H9 (cell line): ENCODE data around the gene PLCG1. TPM values are rescaled to one million over a fixed set of nuclear protein-coding genes. Genes with fewer than 3 reads are reported as not detected.

Experiments
- DNase-seq: peaks from one replicate; pipeline ENCODE4 v3.0.0-alpha.2; 2017
- H2AFZ ChIP-seq: one replicate; pipeline ENCODE4 v1.6.1; 2013; ENCODE audit warnings: mild to moderate bottlenecking, low read length, control low read depth, moderate library complexity
- H2AK5ac ChIP-seq: 2 replicates; pipeline ENCODE4 v1.6.1; 2013; ENCODE audit warnings: low read length, control low read depth, mixed read lengths; ENCODE audit not compliant: insufficient read length
- H2BK120ac ChIP-seq: one replicate; pipeline ENCODE4 v1.6.1; 2013; ENCODE audit warnings: low read depth, mild to moderate bottlenecking, low read length, control low read depth, inconsistent platforms; ENCODE audit not compliant: poor library complexity, severe bottlenecking
- H2BK12ac ChIP-seq: 2 replicates; pipeline ENCODE4 v1.6.1; 2013; ENCODE audit warnings: low read length, control low read depth, mixed read lengths, low read depth; ENCODE audit not compliant: insufficient read length
- H2BK15ac ChIP-seq: 2 replicates; pipeline ENCODE4 v1.6.1; 2013; ENCODE audit warnings: low read depth, low read length, control low read depth
- H2BK20ac ChIP-seq: one replicate; pipeline ENCODE4 v1.6.1; 2013; ENCODE audit warnings: low read depth, mild to moderate bottlenecking, low read length, control low read depth, inconsistent platforms; ENCODE audit not compliant: poor library complexity, severe bottlenecking
- H2BK5ac ChIP-seq: 2 replicates; pipeline ENCODE4 v1.6.1; 2013; ENCODE audit warnings: low read length, control low read depth, mixed read lengths; ENCODE audit not compliant: insufficient read length
- H3K14ac ChIP-seq: 2 replicates; pipeline ENCODE4 v1.6.1; 2013; ENCODE audit warnings: low read length, control low read depth; ENCODE audit not compliant: insufficient read depth
- H3K18ac ChIP-seq: 2 replicates; pipeline ENCODE4 v1.6.1; 2013; ENCODE audit warnings: low read depth, mild to moderate bottlenecking, mixed read lengths, low read length, control low read depth; ENCODE audit not compliant: insufficient read length
- H3K23ac ChIP-seq: 2 replicates; pipeline ENCODE4 v1.6.1; 2013; ENCODE audit warnings: low read length, control low read depth, mixed read lengths, low read depth; ENCODE audit not compliant: insufficient read length
- H3K23me2 ChIP-seq: 2 replicates; pipeline ENCODE4 v1.6.1; 2013; ENCODE audit warnings: low read depth, mild to moderate bottlenecking, mixed read lengths, low read length, control low read depth; ENCODE audit not compliant: insufficient read length, poor library complexity, severe bottlenecking
- H3K27ac ChIP-seq: 2 replicates; pipeline ENCODE4 v1.5.1; 2013; ENCODE audit warnings: low read length, control low read depth, mixed read lengths, low read depth; ENCODE audit not compliant: insufficient read length
- H3K27me3 ChIP-seq: 2 replicates; pipeline ENCODE4 v1.6.1; 2013; ENCODE audit warnings: low read length, control low read depth, inconsistent platforms; ENCODE audit not compliant: insufficient read depth
- H3K4ac ChIP-seq: 2 replicates; pipeline ENCODE4 v1.6.1; 2013; ENCODE audit warnings: low read depth, mild to moderate bottlenecking, control low read depth, inconsistent platforms, low read length, moderate library complexity
- H3K4me1 ChIP-seq: 2 replicates; pipeline ENCODE4 v1.6.1; 2013; ENCODE audit warnings: low read length, control low read depth, inconsistent platforms; ENCODE audit not compliant: insufficient read depth
- H3K4me2 ChIP-seq: 2 replicates; pipeline ENCODE4 v1.6.1; 2013; ENCODE audit warnings: low read length, control low read depth, mixed read lengths; ENCODE audit not compliant: insufficient read length, insufficient read depth
- H3K56ac ChIP-seq: 2 replicates; pipeline ENCODE4 v1.6.1; 2013; ENCODE audit warnings: low read depth, mild to moderate bottlenecking, mixed read lengths, low read length, control low read depth; ENCODE audit not compliant: insufficient read length
- H3K79me1 ChIP-seq: 2 replicates; pipeline ENCODE4 v1.6.1; 2013; ENCODE audit warnings: low read depth, mild to moderate bottlenecking, moderate library complexity, low read length, control low read depth, inconsistent platforms; ENCODE audit not compliant: insufficient read depth, poor library complexity, severe bottlenecking
- H3K79me2 ChIP-seq: 2 replicates; pipeline ENCODE4 v1.6.1; 2013; ENCODE audit warnings: low read length, control low read depth, inconsistent platforms; ENCODE audit not compliant: insufficient read depth
- H3K9ac ChIP-seq: 2 replicates; pipeline ENCODE4 v1.6.1; 2013; ENCODE audit warnings: low read length, control low read depth, mixed read lengths; ENCODE audit not compliant: insufficient read length; ENCODE audit errors: extremely low read depth
- H3K9me3 ChIP-seq: one replicate; pipeline ENCODE4 v1.6.1; 2013; ENCODE audit warnings: low read depth, low read length, inconsistent platforms; ENCODE audit not compliant: control insufficient read depth
- H3T11ph ChIP-seq: one replicate; pipeline ENCODE4 v1.6.1; 2013; ENCODE audit warnings: mild to moderate bottlenecking, low read length, control low read depth, inconsistent platforms
- H4K20me1 ChIP-seq: one replicate; pipeline ENCODE4 v1.6.1; 2013; ENCODE audit not compliant: control insufficient read depth, insufficient read length, insufficient read depth
- H4K5ac ChIP-seq: 2 replicates; pipeline ENCODE4 v1.6.1; 2013; ENCODE audit warnings: low read depth, mild to moderate bottlenecking, mixed read lengths, low read length, control low read depth; ENCODE audit not compliant: insufficient read length
- H4K8ac ChIP-seq: replicated peaks from 2 replicates; pipeline ENCODE4 v1.6.1; 2013; ENCODE audit warnings: low read length, control low read depth, mixed read lengths, low read depth; ENCODE audit not compliant: insufficient read length
- H4K91ac ChIP-seq: 2 replicates; pipeline ENCODE4 v1.6.1; 2013; ENCODE audit warnings: low read depth, mild to moderate bottlenecking, moderate library complexity, mixed read lengths, low read length, control low read depth; ENCODE audit not compliant: insufficient read length
- H3K27ac Mint-ChIP-seq, 3 experiments: 2 replicates in 2 of 3; 3 replicates in 1 of 3; pipeline ENCODE4 v1.8.0; 2020 to 2021; ENCODE audit warnings: mixed read lengths in 3 of 3, mild to moderate bottlenecking in 1 of 3, moderate library complexity in 1 of 3
- H3K27me3 Mint-ChIP-seq: 2 replicates; pipeline ENCODE4 v1.8.0; 2021; ENCODE audit warnings: low read depth, mild to moderate bottlenecking, moderate library complexity, mixed read lengths
- H3K36me3 Mint-ChIP-seq, 3 experiments: 2 replicates in 2 of 3; 3 replicates in 1 of 3; pipeline ENCODE4 v1.8.0; 2020 to 2021; ENCODE audit warnings: low read depth in 3 of 3, mixed read lengths in 3 of 3; ENCODE audit not compliant: insufficient read depth in 1 of 3
- H3K4me1 Mint-ChIP-seq, 2 experiments: 2 replicates each; pipeline ENCODE4 v1.8.0; 2020; ENCODE audit warnings: mixed read lengths in 2 of 2
- H3K4me3 Mint-ChIP-seq, 2 experiments: 2 replicates in 1 of 2; 3 replicates in 1 of 2; pipeline ENCODE4 v1.8.0; 2020 to 2021; ENCODE audit warnings: mild to moderate bottlenecking in 2 of 2, mixed read lengths in 2 of 2, moderate library complexity in 1 of 2
- H3K9me3 Mint-ChIP-seq, 2 experiments: 2 replicates in 1 of 2; 3 replicates in 1 of 2; pipeline ENCODE4 v1.8.0; 2020; ENCODE audit warnings: mild to moderate bottlenecking in 2 of 2, mixed read lengths in 2 of 2, moderate library complexity in 1 of 2
- CTCF ChIP-seq: fragments of 200-600 bp; sonication (generic); conservative IDR thresholded peaks from 3 replicates; pipeline ENCODE4 v1.8.0; 2021; ENCODE audit warnings: antibody characterized with exemption, mild to moderate bottlenecking
- WGBS: extraction: QIAGEN DNeasy Blood & Tissue Kit; methylation state at CpG from one replicate; pipeline ENCODE4 v1.1.7; 2013; ENCODE audit warnings: missing lambda C conversion rate, low lambda C conversion rate, mixed read lengths; ENCODE audit not compliant: insufficient read length; ENCODE audit errors: extremely low coverage; 5-methylcytosine and 5-hydroxymethylcytosine counted together
- total RNA-seq: library from RNA; stranded (reverse); gene quantifications from 2 replicates; pipeline ENCODE4 v1.2.1, GENCODE V29; 2021

PLCG1 gene
- total RNA-seq, 1 experiment from 2014 or later, result 171 TPM

GRCh38 chr20:41198443-41198842 is 61.1 kb downstream of the PLCG1 start:
- H3K27me3 ChIP-seq, result no peaks in the 10 kb centered on the region
- H4K20me1 ChIP-seq, result no peaks in the 10 kb centered on the region
- no peak overlapping the region for H2AFZ ChIP-seq
- H3K9ac ChIP-seq, result no peak overlapping the region
- no peak overlapping the region for H2BK12ac ChIP-seq
- no peaks in the 10 kb centered on the region for H3K79me1 ChIP-seq
- no peak overlapping the region for H3K56ac ChIP-seq
- no peak for DNase-seq
- no peak overlapping the region for H4K5ac ChIP-seq
- H3K4me1 ChIP-seq, result no peaks in the 10 kb centered on the region
- no peak overlapping the region for H3K4me3 Mint-ChIP-seq
- H2BK120ac ChIP-seq, result no peak overlapping the region
- H2BK5ac ChIP-seq, result no peak overlapping the region
- H3T11ph ChIP-seq, result no peak overlapping the region
- peaks cover 13% of the 10 kb centered on the region in 2 experiments for H3K4me1 Mint-ChIP-seq
- H3K18ac ChIP-seq, result no peak overlapping the region
- no peak overlapping the region for H3K4ac ChIP-seq
- TF ChIP-seq CTCF, result no peak
- no peak overlapping the region for H3K4me2 ChIP-seq
- no peak overlapping the region for H2BK15ac ChIP-seq
- H3K27ac Mint-ChIP-seq, result no peak overlapping the region
- peaks cover 21 to 22% of the 10 kb centered on the region in 2 experiments for H3K9me3 Mint-ChIP-seq
- no peaks in the 10 kb centered on the region for H3K23me2 ChIP-seq
- H4K8ac ChIP-seq, result no peak overlapping the region
- H3K36me3 Mint-ChIP-seq, result peaks cover 10 to 18% (median 14%) of the 10 kb centered on the region in 3 experiments; a peak in 6 of 7 replicates
- H3K27ac ChIP-seq, result no peak overlapping the region
- no peak overlapping the region for H3K14ac ChIP-seq
- no peaks in the 10 kb centered on the region for H3K9me3 ChIP-seq
- H3K23ac ChIP-seq, result no peak overlapping the region
- no peaks in the 10 kb centered on the region for H3K79me2 ChIP-seq
- no CpG with 5 or more reads among the region's 4 CpGs for WGBS
- no peaks in the 10 kb centered on the region; the same call in 1 of the 2 replicates for H3K27me3 Mint-ChIP-seq
- no peak overlapping the region for H2AK5ac ChIP-seq
- H4K91ac ChIP-seq, result no peak overlapping the region
- H2BK20ac ChIP-seq, result no peak overlapping the region
